H1 (cell line): Measurements from ENCODE around the gene GPC6. TPM values are rescaled to one million over a fixed set of nuclear protein-coding genes. Genes with fewer than 3 reads are reported as not detected.

ENCODE experiments used
- CTCF ChIA-PET: fragments of 300-600 bp; sonication (Branson Sonifier 250); formaldehyde crosslinking; loops from one replicate; lab custom pipeline; 2021; ENCODE audit not compliant: partially characterized antibody; lab: Charles Lee
- POLR2A ChIA-PET: fragments of 300-600 bp; sonication (Branson Sonifier 250); formaldehyde crosslinking; loops from one replicate; lab custom pipeline; 2021; ENCODE audit warnings: inconsistent platforms; ENCODE audit not compliant: partially characterized antibody; lab: Charles Lee
- DNase-seq, 2 experiments: peaks; one replicate each; pipeline versions ENCODE4 v3.0.0 to v3.0.0-alpha.2; 2010 to 2022; ENCODE audit warnings: low spot score in 2 of 2, low read depth in 1 of 2, mixed read lengths in 1 of 2
- FAIRE-seq: peaks from 2 replicates; lab custom pipeline; 2011; peaks lifted over from hg19 to GRCh38; lab: Jason Lieb, UNC
- H2AFZ ChIP-seq: 2 replicates; pipeline ENCODE4 v1.8.1; 2012; ENCODE audit warnings: low read length, inconsistent platforms
- H2AK5ac ChIP-seq: 2 replicates; pipeline ENCODE4 v1.6.1; 2013; ENCODE audit warnings: low read depth, low read length
- H2BK120ac ChIP-seq: replicated peaks from 2 replicates; pipeline ENCODE3; 2013; ENCODE audit warnings: low read depth, low read length, inconsistent platforms
- H2BK12ac ChIP-seq: 2 replicates; pipeline ENCODE4 v1.6.1; 2013; ENCODE audit warnings: low read depth, low read length
- H2BK15ac ChIP-seq: 2 replicates; pipeline ENCODE4 v1.6.1; 2013; ENCODE audit warnings: low read length
- H2BK20ac ChIP-seq: 2 replicates; pipeline ENCODE4 v1.6.1; 2013; ENCODE audit warnings: low read length
- H2BK5ac ChIP-seq: 2 replicates; pipeline ENCODE4 v1.6.1; 2013; ENCODE audit warnings: low read depth, low read length
- H3K14ac ChIP-seq: 2 replicates; pipeline ENCODE4 v1.6.1; 2013; ENCODE audit warnings: inconsistent platforms; ENCODE audit not compliant: insufficient read length
- H3K18ac ChIP-seq: 2 replicates; pipeline ENCODE4 v1.6.1; 2013; ENCODE audit warnings: low read length; ENCODE audit errors: extremely low read depth
- H3K23ac ChIP-seq: 2 replicates; pipeline ENCODE4 v1.6.1; 2013; ENCODE audit warnings: inconsistent platforms; ENCODE audit not compliant: insufficient read length
- H3K23me2 ChIP-seq: 2 replicates; pipeline ENCODE4 v1.6.1; 2013; ENCODE audit warnings: low read depth, low read length
- H3K27ac ChIP-seq: 2 replicates; pipeline ENCODE4 v1.6.1; 2011; ENCODE audit warnings: low read depth, low read length, inconsistent platforms
- H3K27me3 ChIP-seq, 4 experiments: replicated peaks in 1 of 4; 1 replicate in 1 of 4; 2 replicates in 3 of 4; pipeline versions ENCODE4 v1.6.1 to v1.8.1; 2011 to 2013; ENCODE audit warnings: low read length in 3 of 4, mild to moderate bottlenecking in 3 of 4, inconsistent platforms in 2 of 4, mixed read lengths in 2 of 4, moderate library complexity in 1 of 4; ENCODE audit not compliant: control insufficient read depth in 3 of 4, insufficient read depth in 3 of 4; ENCODE audit errors: extremely low read depth in 1 of 4
- H3K36me3 ChIP-seq, 4 experiments: 2 replicates each; pipeline versions ENCODE4 v1.6.1 to v1.8.1; 2011 to 2013; ENCODE audit warnings: mild to moderate bottlenecking in 4 of 4, low read length in 3 of 4, moderate library complexity in 2 of 4, control low read depth in 1 of 4, inconsistent platforms in 1 of 4; ENCODE audit not compliant: insufficient read depth in 4 of 4, control insufficient read depth in 2 of 4
- H3K4ac ChIP-seq: replicated peaks from 2 replicates; pipeline ENCODE3; 2013; ENCODE audit warnings: low read length, low read depth, mixed read lengths, inconsistent platforms; ENCODE audit not compliant: insufficient read length
- H3K4me1 ChIP-seq, 4 experiments: replicated peaks in 1 of 4; 1 replicate in 1 of 4; 2 replicates in 3 of 4; pipeline versions ENCODE4 v1.6.1 to v1.8.1; 2011 to 2013; ENCODE audit warnings: low read length in 3 of 4, inconsistent platforms in 2 of 4, mixed read lengths in 1 of 4; ENCODE audit not compliant: insufficient read depth in 4 of 4, control insufficient read depth in 3 of 4
- H3K4me2 ChIP-seq, 2 experiments: 2 replicates each; pipeline versions ENCODE4 v1.6.1 to v1.8.1; 2011 to 2013; ENCODE audit warnings: low read depth in 2 of 2, low read length in 2 of 2, control low read depth in 1 of 2, inconsistent platforms in 1 of 2, mild to moderate bottlenecking in 1 of 2; ENCODE audit not compliant: insufficient read depth in 1 of 2
- H3K4me3 ChIP-seq, 4 experiments: fragments of 200-600, 300-600 bp in 1 of 4; sonication (generic), shearing (Covaris generic), sonication (Bioruptor Twin) in 1 of 4; 2 replicates each; pipeline versions ENCODE4 v1.5.1 to v1.8.1; 2011 to 2016; ENCODE audit warnings: low read length in 4 of 4, low read depth in 3 of 4, control low read depth in 2 of 4, inconsistent platforms in 2 of 4, mild to moderate bottlenecking in 2 of 4, mixed read lengths in 1 of 4, moderate library complexity in 1 of 4; ENCODE audit not compliant: insufficient read depth in 2 of 4; ENCODE audit errors: extremely low read depth in 1 of 4
- H3K56ac ChIP-seq: replicated peaks from 2 replicates; pipeline ENCODE3; 2013; ENCODE audit warnings: low read depth, mild to moderate bottlenecking, mixed read lengths, low read length, inconsistent platforms; ENCODE audit not compliant: insufficient read length
- H3K79me1 ChIP-seq: 2 replicates; pipeline ENCODE4 v1.6.1; 2013; ENCODE audit warnings: low read depth, low read length, control low read depth
- H3K79me2 ChIP-seq, 2 experiments: 2 replicates each; pipeline versions ENCODE4 v1.6.1 to v1.8.1; 2012 to 2013; ENCODE audit warnings: low read length in 2 of 2, mild to moderate bottlenecking in 2 of 2, inconsistent platforms in 1 of 2; ENCODE audit not compliant: insufficient read depth in 2 of 2, control insufficient read depth in 1 of 2
- H3K9ac ChIP-seq, 4 experiments: replicated peaks in 1 of 4; 1 replicate in 1 of 4; 2 replicates in 3 of 4; pipeline versions ENCODE4 v1.6.1 to v1.8.1; 2011 to 2013; ENCODE audit warnings: low read depth in 3 of 4, low read length in 3 of 4, control low read depth in 2 of 4, mild to moderate bottlenecking in 2 of 4, moderate library complexity in 2 of 4, inconsistent platforms in 1 of 4; ENCODE audit errors: extremely low read depth in 1 of 4
- H3K9me3 ChIP-seq, 2 experiments: 2 replicates each; pipeline versions ENCODE4 v1.6.1 to v1.8.1; 2012 to 2013; ENCODE audit warnings: mild to moderate bottlenecking in 2 of 2, moderate library complexity in 2 of 2, control low read depth in 1 of 2, inconsistent platforms in 1 of 2, low read depth in 1 of 2, low read length in 1 of 2, mixed read lengths in 1 of 2; ENCODE audit not compliant: insufficient read depth in 2 of 2
- H4K20me1 ChIP-seq, 2 experiments: replicated peaks in 1 of 2; 2 replicates each; pipeline versions ENCODE3 to v1.8.1; 2011 to 2013; ENCODE audit warnings: inconsistent platforms in 2 of 2, low read length in 2 of 2, mild to moderate bottlenecking in 1 of 2; ENCODE audit not compliant: insufficient read depth in 2 of 2, control insufficient read depth in 1 of 2
- H4K5ac ChIP-seq: 2 replicates; pipeline ENCODE4 v1.6.1; 2013; ENCODE audit warnings: low read length, low read depth, mixed read lengths, inconsistent platforms; ENCODE audit not compliant: insufficient read length
- H4K8ac ChIP-seq: 2 replicates; pipeline ENCODE4 v1.8.0; 2013; ENCODE audit warnings: mild to moderate bottlenecking, moderate library complexity, low read length, inconsistent platforms; ENCODE audit not compliant: insufficient read depth; ENCODE audit errors: extremely low read depth
- H4K91ac ChIP-seq: replicated peaks from 2 replicates; pipeline ENCODE3; 2013; ENCODE audit warnings: low read length, mixed read lengths, inconsistent platforms; ENCODE audit not compliant: insufficient read length
- CBX5 ChIP-seq: fragments of 300-800, 300-1000 bp; sonication (generic); IDR thresholded peaks from 2 replicates; pipeline ENCODE4 v1.7.1; 2016; ENCODE audit warnings: antibody characterized with exemption, low read length, low read depth
- CBX8 ChIP-seq: fragments of 300-800, 300-1000 bp; sonication (generic); IDR thresholded peaks from 2 replicates; pipeline ENCODE4 v1.7.1; 2016; ENCODE audit warnings: low read depth, low read length, borderline replicate concordance
- CTBP2 ChIP-seq: IDR thresholded peaks from 2 replicates; pipeline ENCODE4 v1.7.0; 2011; ENCODE audit warnings: borderline replicate concordance, mild to moderate bottlenecking, moderate library complexity, mixed read lengths, low read length; ENCODE audit not compliant: insufficient read depth, insufficient read length
- FOSL1 ChIP-seq: IDR thresholded peaks from 2 replicates; pipeline ENCODE4 v1.6.1; 2011; ENCODE audit warnings: mild to moderate bottlenecking, low read depth, low read length, moderate library complexity; ENCODE audit not compliant: insufficient read depth
- GABPA ChIP-seq: IDR thresholded peaks from 2 replicates; pipeline ENCODE4 v1.6.1; 2011; ENCODE audit warnings: mild to moderate bottlenecking, low read length, moderate library complexity, borderline replicate concordance; ENCODE audit not compliant: insufficient read depth
- HDAC2 ChIP-seq, 2 experiments: fragments of 300-600 bp in 1 of 2; sonication (generic) in 1 of 2; IDR thresholded peaks; 2 replicates each; pipeline ENCODE4 v1.6.1; 2011 to 2012; ENCODE audit warnings: low read depth in 2 of 2, low read length in 2 of 2, mild to moderate bottlenecking in 2 of 2, moderate library complexity in 2 of 2, borderline replicate concordance in 1 of 2, inconsistent platforms in 1 of 2
- PHF8 ChIP-seq: fragments of 200-600 bp; sonication (generic); conservative IDR thresholded peaks from 2 replicates; pipeline ENCODE4 v1.7.1; 2012; ENCODE audit warnings: low read depth, mild to moderate bottlenecking, inconsistent platforms, low read length, moderate library complexity
- POU5F1 ChIP-seq: IDR thresholded peaks from 2 replicates; pipeline ENCODE4 v1.6.1; 2011; ENCODE audit warnings: low read depth, mild to moderate bottlenecking, low read length, moderate library complexity
- RFX5 ChIP-seq: IDR thresholded peaks from 2 replicates; pipeline ENCODE4 v1.6.1; 2011; ENCODE audit warnings: low read depth, low read length, improper control_type of control experiment, borderline replicate concordance
- SIX5 ChIP-seq: IDR thresholded peaks from 2 replicates; pipeline ENCODE4 v1.6.1; 2011; ENCODE audit warnings: mild to moderate bottlenecking, low read depth, low read length
- TAF1 ChIP-seq: IDR thresholded peaks from 2 replicates; pipeline ENCODE4 v1.6.1; 2011; ENCODE audit warnings: mild to moderate bottlenecking, low read depth, low read length
- WGBS, 2 experiments: shearing (Covaris generic) in 1 of 2; methylation state at CpG; one replicate each; pipeline versions ENCODE4 v1.1.6 to v1.1.7; 2013 to 2015; ENCODE audit warnings: low lambda C conversion rate in 2 of 2, mixed read lengths in 2 of 2, inconsistent platforms in 1 of 2, low coverage in 1 of 2, missing lambda C conversion rate in 1 of 2; ENCODE audit not compliant: insufficient replicate concordance in 2 of 2, insufficient coverage in 1 of 2, insufficient read length in 1 of 2; ENCODE audit errors: extremely low coverage in 1 of 2, missing lambda C conversion rate in 1 of 2; 5-methylcytosine and 5-hydroxymethylcytosine counted together
- polyA plus RNA-seq, 7 experiments: library from polyadenylated mRNA; depleted of rRNA in 3 of 7; stranded (reverse) in 5 of 7; unstranded in 2 of 7; fragments of >200 nt in 5 of 7; fragments of 200-250 nt in 2 of 7; gene quantifications; 1 replicate in 5 of 7; 2 replicates in 1 of 7; 4 replicates in 1 of 7; pipeline versions ENCODE4 v1.2.1 to v1.2.3, GENCODE V29; 2011 to 2013; ENCODE audit warnings: missing spikeins in 2 of 7, mixed read lengths in 2 of 7
- total RNA-seq: library from RNA; stranded (reverse); fragmentation: NEBNext Ultra II Directional; extraction: Animal tissue kit (Norgen Biotek cat#: 25700); gene quantifications from 2 replicates; pipeline ENCODE4 v1.2.1, GENCODE V29; 2021

The GPC6 gene
- total and polyA plus RNA-seq, 2 of the 8 experiments (the other 6 are each of a cell fraction or from before 2014, with no cell fraction given) = 5.4 to 12.0 TPM

DNA sequence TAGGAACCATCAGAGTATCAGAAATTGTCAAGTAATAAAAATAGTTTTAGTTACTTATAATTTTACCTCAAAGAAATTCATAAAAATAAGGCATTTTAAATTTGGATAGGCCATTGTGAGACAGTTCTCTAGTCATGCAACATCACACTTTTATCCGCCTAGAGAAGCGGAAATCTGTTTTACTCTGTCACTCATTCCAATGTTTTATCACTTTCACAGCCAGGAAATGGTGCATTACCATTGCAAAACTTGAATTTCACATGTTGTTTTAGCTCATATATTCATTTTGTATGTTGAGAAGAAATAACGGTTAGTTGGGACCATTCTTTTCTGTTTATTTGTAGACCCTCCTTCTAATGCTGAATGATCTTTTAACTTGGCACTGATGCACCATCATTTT, 427.2 kb downstream of the GPC6 start:
- POLR2A ChIA-PET = no interaction called here

More for the DNA sequence above, 427.2 kb downstream of the GPC6 start:
- Histone ChIP-seq H4K5ac (no peak overlapping the region), H3K56ac (no peak overlapping the region), H3K9me3 (no peaks in the 10 kb centered on the region), H3K14ac (no peak overlapping the region), H4K20me1 (no peaks in the 10 kb centered on the region), H4K91ac (no peak overlapping the region), H3K4me2 (no peak overlapping the region), H3K18ac (no peak overlapping the region), H2BK120ac (no peak overlapping the region), H3K4me1 (no peaks in the 10 kb centered on the region), H2BK20ac (no peak overlapping the region), H3K4ac (no peak overlapping the region), H3K27ac (no peak overlapping the region), H2AK5ac (no peak overlapping the region), H3K23me2 (no peaks in the 10 kb centered on the region), H4K8ac (no peak overlapping the region), H3K4me3 (no peak overlapping the region), H3K9ac (no peak overlapping the region), H3K27me3 (no peaks in the 10 kb centered on the region), H3K36me3 (no peaks in the 10 kb centered on the region), H2BK15ac (no peak overlapping the region), H3K79me1 (no peaks in the 10 kb centered on the region), H2BK12ac (no peak overlapping the region), H3K23ac (no peak overlapping the region), H2BK5ac (no peak overlapping the region), H3K79me2 (no peaks in the 10 kb centered on the region), H2AFZ (no peak overlapping the region)
- no peak for FAIRE-seq
- CTCF ChIA-PET = interaction anchor here (0.5 to 0.7 kb wide), 2 partner anchors 15 kb away, joined by 3 to 5 read pairs; no protein-coding TSS in a partner anchor
- DNase-seq = no peak
- TF ChIP-seq FOSL1 = no peak
- no peak for TF ChIP-seq RFX5
- no peak for TF ChIP-seq POU5F1
- no peak for TF ChIP-seq CBX5
- TF ChIP-seq CTBP2 = no peak
- TF ChIP-seq GABPA = no peak
- no peak for TF ChIP-seq SIX5
- no peak for TF ChIP-seq PHF8
- no peak for TF ChIP-seq CBX8
- TF ChIP-seq TAF1 = no peak
- no peak for TF ChIP-seq HDAC2 (IDR thresholded peaks at IDR 0.05; ENCODE audit: borderline replicate concordance in 1 of 2, low read depth in 2 of 2, low read length in 2 of 2)
- 94% methylated on average over 3 of the region's 3 CpGs; no CpG with 5 or more reads in 1 of the 2 experiments for WGBS, 2 experiments
